ENCODE measurements around the gene CACFD1.

Gene CACFD1

GRCh38 chr9:133463864-133464615 lies 4.3 kb downstream of the CACFD1 start:
- no peak for DNase-seq (ENCODE audit: low read depth in 1 of 2, low spot score in 1 of 2)

GRCh38 chr9:133464638-133465037 lies 4.9 kb downstream of the CACFD1 start:
- DNase-seq (ENCODE audit: low read depth in 1 of 2, low spot score in 1 of 2), result no peak

DNA sequence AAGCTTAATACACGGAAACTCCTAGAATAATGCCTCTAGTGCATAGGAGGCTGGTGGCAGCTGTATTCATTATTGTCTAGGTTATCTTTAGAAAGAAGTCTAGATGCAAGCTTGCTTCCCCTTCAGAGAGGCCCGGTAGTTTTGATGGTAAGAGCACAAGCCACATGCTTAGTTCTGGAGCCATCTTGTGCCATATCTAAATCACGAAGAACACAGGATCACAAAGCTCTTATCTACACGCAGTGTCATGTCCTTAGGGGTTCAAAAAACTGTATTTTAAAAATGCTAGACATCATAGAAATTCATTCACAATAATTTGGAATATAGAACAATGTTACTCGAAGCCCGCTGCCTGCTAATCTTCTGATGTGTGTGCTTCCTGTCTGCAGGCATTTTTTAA lies 6.2 kb downstream of the CACFD1 start:
- no peak for DNase-seq (ENCODE audit: low read depth in 1 of 2, low spot score in 1 of 2)

DNA sequence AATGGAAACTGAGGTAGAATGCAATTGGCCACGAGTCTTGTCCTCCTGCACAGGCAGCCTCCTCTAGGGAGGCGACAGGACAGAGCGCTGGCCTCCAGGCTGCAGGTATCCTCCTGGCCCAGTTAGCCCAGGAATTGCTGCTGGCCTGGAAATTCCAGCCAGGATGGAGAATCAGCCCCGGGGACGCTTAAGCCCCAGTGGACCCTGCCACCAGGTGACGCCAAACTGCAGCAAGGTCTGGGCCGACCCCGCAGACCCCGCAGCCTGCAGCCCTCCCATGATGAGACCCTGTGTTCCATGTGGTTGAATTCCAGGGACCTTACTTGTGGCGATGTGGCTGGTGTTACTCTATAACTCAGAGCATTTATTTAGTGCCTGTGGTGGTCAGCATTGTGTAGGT lies 7.3 kb downstream of the CACFD1 start:
- DNase-seq (ENCODE audit: low read depth in 1 of 2, low spot score in 1 of 2), result no peak

- no peak for DNase-seq (ENCODE audit: low read depth in 1 of 2, low spot score in 1 of 2)
Observed at GRCh38 chr9:133468374-133468773, 8.6 kb downstream of the CACFD1 start.

GRCh38 chr9:133468777-133469421 lies 9.1 kb downstream of the CACFD1 start:
- no peak for DNase-seq (ENCODE audit: low read depth in 1 of 2, low spot score in 1 of 2)

DNA sequence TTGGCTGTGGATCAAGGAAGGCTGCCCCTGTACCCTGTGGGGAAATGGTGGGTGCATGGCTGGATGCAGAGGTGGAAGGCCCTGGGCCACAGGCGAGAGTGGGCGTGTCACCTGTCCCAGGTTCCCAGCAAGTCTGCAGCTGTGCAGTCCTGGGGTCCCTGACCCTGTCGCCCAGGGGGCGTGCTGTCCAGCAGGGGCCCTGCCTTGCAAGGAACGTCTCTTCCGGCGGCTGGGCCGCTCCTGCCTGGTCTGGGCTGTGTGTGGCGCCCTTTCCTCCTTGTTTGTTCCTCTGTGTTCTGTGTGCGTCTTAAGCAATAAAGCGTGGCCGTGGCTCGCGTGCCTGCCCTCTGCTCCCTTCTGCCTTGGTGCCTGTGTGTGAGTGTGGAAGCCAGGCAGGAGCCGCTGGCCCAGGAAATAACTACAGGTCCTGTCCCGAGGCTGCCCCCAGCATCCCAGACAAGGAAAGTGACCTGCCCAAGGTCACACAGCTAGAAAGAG lies 10.7 kb downstream of the CACFD1 start:
- DNase-seq (ENCODE audit: low read depth in 1 of 2, low spot score in 1 of 2), result no peak

DNA sequence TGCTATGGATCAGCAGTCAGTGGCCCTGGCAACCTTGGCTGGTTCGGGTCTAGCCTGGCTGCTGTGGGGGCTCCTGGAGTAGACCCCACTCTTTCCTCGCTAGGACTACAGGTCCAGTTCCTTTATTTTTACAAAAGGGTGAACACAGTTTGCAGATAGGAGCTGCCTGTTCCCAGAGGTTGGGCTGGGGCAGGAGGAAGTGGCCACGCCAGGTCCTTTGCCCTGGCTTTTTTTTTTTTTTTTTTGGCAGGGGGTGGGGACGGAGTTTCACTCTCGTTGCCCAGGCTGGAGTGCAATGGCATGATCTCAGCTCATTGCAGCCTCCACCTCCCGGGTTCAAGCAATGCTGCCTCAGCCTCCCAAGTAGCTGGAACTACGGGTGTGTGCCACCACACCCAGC lies 11.2 kb downstream of the CACFD1 start:
- DNase-seq (ENCODE audit: low read depth in 1 of 2, low spot score in 1 of 2), result no peak

- no peak for DNase-seq (ENCODE audit: low read depth in 1 of 2, low spot score in 1 of 2)
Observed at GRCh38 chr9:133471551-133472276, 11.9 kb downstream of the CACFD1 start.

DNA sequence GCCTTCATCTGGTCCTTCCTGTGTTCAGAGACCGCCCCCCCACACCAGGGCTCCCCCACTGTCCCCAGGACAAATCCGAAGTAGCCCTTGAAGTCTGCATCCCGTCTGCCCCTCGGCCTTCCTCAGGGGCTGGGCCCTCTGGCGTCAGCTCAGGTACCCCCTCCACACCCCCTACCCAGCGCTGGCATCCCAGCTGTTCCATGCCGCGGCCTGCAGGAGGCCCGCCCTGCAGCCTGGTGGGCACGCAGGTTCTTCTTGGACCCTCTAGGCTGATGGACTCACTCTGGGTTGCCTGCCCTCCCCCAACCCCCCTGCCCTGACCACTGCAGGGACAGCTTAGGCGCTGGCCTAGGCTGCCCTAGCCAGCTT lies 12.5 kb downstream of the CACFD1 start:
- no peak for DNase-seq (ENCODE audit: low read depth in 1 of 2, low spot score in 1 of 2)

DNA sequence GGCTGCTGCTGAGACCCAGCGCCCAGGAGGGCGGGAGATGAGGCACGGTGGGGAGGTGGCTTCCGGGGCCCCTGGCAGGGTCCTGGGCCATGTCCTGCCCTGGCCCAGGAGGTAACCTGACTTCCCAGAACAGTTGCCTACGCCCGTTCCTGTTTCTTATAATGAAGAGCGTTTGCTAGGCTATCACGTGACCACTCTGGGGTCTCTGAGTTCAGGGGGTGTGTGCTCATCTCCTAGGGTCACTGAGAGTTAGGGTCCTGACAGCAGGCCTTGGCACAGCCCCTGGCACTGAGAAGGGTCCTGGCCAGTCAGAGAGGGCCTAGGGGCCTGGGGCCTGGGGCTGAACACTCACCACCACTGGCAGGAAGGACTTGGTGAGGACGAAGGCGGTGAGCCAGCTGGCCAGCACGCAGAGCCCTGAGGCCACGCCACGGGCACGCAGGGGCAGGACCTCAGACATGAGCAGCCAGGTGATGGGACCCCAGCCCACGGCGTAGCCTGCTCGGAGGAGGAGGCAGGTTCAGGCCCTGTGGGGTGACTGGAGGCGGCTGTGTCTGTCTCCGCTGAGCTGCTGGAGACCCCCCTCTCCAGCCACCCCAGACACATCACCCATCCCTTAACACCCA lies 13.1 kb downstream of the CACFD1 start:
- DNase-seq (ENCODE audit: low read depth in 1 of 2, low spot score in 1 of 2), result no peak

DNA sequence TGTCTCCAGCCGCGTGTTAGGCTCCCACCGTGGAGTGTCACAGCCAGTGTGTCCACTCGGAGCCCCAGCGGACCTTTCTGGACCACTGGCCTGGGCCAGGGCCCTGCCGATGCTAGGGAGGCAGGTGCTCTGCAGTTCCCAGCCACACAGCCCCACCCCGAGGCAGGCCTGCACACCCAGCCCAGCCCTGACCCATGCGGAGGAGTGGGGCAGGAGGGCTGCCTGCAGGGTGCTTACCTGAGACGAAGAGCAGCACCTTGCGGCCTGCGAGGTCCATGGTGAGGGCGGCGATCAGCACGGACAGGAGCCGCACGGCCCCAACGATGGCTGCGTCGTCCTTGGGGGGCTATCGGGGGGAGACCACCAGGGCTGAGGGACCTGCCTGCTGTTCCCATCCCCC lies 14.0 kb downstream of the CACFD1 start:
- DNase-seq (ENCODE audit: low read depth in 1 of 2, low spot score in 1 of 2), result no peak

GRCh38 chr9:133474215-133474614 lies 14.4 kb downstream of the CACFD1 start:
- DNase-seq (ENCODE audit: low read depth in 1 of 2, low spot score in 1 of 2), result no peak

- DNase-seq (ENCODE audit: low read depth in 1 of 2, low spot score in 1 of 2), result no peak
Observed at GRCh38 chr9:133474853-133475252, 15.1 kb downstream of the CACFD1 start.

GRCh38 chr9:133475292-133476012 lies 15.7 kb downstream of the CACFD1 start:
- no peak for DNase-seq (ENCODE audit: low read depth in 1 of 2, low spot score in 1 of 2)

DNA sequence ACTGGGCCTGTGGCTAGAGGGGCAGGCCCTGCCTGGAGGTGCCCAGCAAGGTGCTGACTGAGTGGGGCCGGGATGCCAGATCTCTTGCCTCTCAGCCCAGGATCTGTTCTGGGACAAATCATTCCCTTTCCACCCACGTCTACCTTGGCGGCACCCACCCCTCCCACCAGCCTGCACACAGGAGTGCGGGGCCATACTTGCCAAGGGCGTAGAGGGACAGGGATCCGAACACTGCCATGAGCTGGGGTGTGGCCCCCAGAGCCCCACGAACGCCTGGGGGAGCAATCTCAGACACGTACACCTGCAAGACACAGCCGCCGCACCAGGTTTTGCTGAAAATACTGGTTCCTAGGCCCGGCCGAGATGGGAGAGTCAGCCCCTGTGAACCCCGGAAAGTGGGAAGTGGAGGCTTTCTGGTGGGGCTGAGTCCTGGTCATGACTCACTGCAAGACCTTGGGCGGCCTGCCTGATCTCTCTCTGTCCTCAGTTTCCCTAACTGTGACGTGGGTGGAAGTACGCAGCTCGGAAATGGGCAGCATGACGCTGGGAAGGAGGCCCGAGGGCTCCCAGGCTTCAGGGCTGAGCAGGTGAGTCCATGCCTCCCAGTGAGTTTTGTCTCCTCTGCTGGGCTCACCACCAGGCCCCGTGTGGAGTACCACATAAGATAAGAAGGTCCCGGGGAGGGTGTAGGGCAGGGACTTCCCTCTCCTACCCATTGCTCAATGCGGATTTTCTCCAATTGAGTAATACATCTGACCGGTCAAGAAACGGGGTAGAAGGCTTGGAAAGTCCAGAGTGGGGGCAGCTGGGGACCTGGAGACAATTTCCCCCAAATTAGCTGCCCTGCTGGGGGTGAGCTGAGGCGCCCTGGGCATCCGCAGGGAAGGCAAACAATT lies 16.5 kb downstream of the CACFD1 start:
- no peak for DNase-seq (ENCODE audit: low read depth in 1 of 2, low spot score in 1 of 2)

DNA sequence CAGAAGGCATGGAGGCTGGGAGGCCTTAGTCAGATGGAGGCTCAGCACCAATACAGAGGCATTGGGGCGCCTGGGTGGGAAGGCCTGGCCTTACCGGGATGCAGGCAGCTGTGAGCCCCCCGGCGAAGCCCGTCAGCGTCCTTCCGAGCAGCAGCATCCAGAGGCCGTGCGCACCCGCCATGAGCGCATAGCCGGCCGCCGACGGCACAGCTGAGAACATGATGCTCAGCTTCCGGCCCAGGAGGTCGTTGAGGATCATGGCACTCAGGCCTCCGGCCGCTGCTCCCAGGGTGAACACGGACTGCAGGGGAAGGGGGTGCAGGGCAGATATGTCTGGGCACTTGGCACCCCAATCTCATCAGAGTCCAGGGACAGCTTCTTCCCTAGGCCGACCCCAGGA lies 17.2 kb downstream of the CACFD1 start:
- DNase-seq (ENCODE audit: low read depth in 1 of 2, low spot score in 1 of 2), result no peak

DNA sequence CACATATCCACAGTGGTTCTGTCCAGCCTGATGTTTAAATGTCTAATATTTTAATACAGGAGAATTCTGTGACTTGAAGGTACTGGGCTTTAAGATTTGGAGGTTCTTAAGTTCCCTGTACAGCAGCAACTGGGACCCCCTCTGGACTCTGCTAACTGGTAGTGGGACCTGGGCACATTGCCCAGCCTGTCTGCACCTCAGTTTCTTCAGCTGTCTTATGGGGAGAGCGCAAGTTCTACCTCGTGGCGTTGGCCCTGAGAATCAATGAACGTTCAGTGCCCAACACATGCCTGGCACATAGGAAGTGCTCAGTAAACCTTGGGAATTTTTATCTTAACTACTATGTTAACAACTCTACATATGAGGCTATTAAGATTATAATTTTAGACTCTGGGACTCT lies 17.7 kb downstream of the CACFD1 start:
- no peak for DNase-seq (ENCODE audit: low read depth in 1 of 2, low spot score in 1 of 2)

DNA sequence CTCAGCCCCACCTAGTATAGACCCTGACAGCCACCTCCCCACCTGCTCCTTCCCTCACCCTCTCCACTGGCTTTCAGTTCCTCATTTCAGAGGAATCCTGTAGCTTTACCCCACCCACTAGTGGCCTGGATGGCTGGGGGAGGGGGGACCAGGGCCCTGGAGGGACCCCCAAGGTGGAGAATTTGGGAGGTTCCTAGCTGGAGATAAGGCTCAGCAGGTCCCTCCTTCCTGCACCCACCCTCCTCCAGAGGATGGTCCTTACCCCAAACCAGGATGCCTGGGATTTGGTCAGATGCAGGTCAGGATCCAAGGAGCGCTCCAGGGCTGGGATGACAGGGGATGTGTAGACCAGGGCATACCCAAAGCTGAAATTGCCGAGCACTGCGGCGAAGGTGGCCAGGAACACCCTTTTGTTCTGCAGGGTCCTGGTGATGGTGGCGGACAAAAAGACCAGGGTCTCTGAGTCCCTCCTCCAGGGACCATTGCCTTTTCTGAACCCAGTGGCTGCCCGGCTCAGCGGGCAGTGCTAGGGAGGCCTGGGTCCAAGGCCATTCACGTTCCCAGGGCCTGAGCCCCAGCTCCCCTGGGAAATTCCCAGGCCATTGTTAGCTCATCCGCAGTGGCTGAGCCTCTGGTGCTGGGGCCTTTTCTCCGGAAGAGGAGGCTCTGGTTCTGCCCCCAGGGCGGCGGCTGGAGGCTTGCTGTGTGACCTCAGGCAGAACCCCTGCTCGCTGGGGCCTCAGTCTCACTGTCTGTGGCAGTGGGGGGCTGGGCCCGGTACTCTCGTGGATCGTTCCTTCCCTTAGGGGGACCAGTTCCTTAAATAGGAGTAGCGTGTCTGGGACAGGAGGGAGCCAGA lies 18.4 kb downstream of the CACFD1 start:
- no peak for DNase-seq (ENCODE audit: low read depth in 1 of 2, low spot score in 1 of 2)
